ENCODE results near the gene LUZP2.

The LUZP2 gene

GRCh38 chr11:24567380-24567779 lies 70.5 kb downstream of the LUZP2 start:
- no peak for DNase-seq (ENCODE audit: low spot score)

DNA sequence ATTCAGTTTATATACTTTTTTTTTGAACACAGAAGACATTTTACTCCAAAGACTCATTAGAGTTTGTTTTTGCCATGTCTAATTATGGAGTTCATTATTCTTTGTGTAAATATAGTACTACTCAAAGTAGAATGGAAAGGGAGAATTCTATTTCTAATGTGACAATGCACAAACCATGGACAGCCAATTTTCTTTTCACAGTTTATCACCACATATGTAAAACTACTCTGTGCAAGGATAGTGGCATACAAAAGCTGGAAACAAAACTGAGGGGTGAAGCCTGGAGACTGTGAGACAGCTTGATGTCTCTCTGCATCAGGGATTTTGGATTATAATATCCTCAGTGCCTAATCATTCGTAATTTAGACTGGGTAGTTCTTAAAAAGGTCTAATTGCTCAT lies 75.5 kb downstream of the LUZP2 start:
- DNase-seq (ENCODE audit: low spot score) = no peak

DNA sequence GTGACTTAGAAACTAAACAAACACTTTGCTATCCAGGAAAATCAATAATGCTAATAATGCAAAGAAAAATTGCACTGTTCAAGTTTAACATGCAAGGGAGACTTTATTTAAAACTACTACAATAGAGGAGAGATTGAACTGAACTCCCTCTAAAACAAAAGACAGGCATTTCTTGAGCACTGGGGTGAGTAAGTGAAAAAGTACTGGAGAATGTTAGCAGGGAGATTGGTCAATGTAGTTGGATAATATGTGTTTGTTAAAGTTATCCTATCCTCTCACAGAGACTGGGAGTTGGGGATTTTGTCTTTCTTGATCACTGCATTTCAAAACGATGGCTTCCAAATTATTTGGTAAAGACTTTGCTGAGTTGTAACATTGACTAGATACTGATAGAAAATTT lies 77.6 kb downstream of the LUZP2 start:
- no peak for DNase-seq (ENCODE audit: low spot score)

DNA sequence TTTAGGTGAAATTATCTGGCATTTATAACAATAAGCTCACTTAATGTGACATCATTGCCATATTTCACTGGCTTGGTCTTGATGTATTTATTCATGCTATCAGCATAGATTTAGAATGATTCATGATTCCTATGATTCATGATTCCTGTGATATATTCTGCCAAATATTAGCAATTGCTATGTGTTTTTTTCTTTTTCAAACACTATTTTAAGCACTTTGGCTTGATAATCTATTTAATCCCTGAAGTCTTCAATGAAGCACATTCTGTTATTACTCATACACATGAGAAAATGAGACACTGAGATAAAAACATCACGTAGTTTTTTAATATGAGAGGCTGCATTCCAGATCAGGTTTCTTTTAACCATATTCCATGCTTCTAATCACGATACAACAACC lies 78.5 kb downstream of the LUZP2 start:
- DNase-seq (ENCODE audit: low spot score) = no peak

- no peak for DNase-seq (ENCODE audit: low spot score)
Measured at GRCh38 chr11:24585192-24585591, 88.3 kb downstream of the LUZP2 start.

GRCh38 chr11:24587635-24588034 lies 90.8 kb downstream of the LUZP2 start:
- DNase-seq (ENCODE audit: low spot score) = no peak

GRCh38 chr11:24588081-24588480 lies 91.2 kb downstream of the LUZP2 start:
- no peak for DNase-seq (ENCODE audit: low spot score)

GRCh38 chr11:24589064-24589463 lies 92.2 kb downstream of the LUZP2 start:
- DNase-seq (ENCODE audit: low spot score) = no peak

- no peak for DNase-seq (ENCODE audit: low spot score)
Measured at GRCh38 chr11:24591283-24591682, 94.4 kb downstream of the LUZP2 start.

DNA sequence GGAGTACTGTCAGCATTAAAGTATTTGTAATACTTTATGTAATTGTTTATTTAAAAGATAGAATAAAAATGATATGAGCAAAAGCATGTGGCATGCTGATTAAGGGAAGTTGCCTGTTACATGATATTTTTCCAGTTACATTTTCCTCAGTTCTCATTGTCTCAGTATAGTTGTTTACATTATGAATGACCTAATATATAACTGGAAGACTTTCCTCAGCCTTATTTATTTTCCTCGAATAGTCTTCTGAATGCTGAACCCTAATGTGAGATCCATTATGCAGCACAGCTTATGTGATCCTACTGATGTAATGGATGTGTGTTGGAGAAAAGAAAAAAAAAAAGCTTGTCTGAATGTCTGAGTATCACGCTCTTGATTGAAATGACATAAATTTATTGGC lies 95.5 kb downstream of the LUZP2 start:
- no peak for DNase-seq (ENCODE audit: low spot score)

- no peak for DNase-seq (ENCODE audit: low spot score)
Measured at GRCh38 chr11:24593332-24593731, 96.5 kb downstream of the LUZP2 start.

DNA sequence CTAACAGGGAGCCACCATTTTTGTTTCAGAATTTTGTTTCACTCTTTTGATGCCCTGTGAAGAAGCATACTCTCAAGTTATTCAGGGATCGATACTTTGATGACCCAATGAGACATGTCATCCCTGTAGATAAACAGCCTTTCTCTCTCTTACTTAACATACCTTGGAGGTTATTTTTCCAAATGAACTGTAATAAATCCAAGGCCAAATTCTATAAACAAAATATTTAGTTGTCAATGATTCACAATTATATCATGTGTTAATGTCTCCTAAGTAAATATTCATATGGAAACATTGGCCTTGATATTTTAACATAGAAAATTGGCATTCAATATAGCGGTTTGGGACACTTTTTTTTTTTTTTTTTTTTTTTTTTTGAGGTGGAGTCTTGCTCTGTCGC lies 97.5 kb downstream of the LUZP2 start:
- no peak for DNase-seq (ENCODE audit: low spot score)

DNA sequence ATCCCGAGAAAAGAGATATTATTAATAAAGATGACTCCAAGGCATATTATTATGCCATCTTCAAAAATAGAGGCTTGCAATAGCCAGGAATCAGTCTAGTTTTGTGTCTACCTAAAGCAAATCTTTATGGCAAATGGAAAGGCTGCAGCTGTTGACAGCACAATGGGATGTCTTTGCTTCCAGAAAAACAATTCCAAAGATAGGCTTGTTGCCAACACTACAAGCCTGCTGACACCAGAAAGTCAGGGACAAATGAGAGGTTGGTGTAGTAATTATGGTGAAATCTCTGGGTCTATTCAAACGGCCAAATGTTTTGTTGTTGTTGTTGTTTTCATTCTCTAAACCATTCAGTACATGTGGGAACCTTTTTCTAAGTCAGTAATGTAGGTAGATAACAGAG lies 101.8 kb downstream of the LUZP2 start:
- DNase-seq (ENCODE audit: low spot score) = no peak

GRCh38 chr11:24609192-24610119 lies 112.6 kb downstream of the LUZP2 start:
- no peak for DNase-seq (ENCODE audit: low spot score)

DNA sequence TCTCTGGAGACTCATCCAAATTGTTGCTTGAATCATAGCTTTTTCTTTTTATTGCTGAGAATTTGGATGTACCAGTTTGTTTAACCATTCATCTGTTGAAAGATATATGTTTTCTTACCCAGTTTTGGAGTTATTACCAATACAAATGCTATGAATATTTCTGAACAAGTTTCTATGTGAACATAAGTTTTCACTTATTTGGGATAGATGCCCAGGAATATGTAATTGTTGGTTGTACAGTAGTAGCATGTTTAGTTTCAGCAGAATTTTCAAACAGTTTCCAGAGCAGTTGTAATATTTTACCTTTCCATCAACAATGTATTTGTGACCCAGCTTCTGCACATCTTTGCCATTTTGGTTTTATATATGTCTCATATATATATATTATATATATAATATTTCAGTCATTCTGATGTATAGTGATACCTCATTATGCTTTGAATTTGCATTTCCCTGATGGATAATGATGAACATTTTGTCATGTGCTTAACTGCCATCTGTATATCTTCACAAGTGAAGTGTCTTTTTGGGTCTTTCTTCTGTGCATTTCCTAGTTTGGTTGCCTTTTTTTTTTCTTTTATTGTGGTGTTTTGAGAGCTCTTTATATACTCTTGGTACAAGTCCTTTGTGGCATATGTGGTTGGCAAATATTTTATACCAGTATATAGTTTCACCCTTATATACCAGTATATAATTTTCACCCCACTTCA lies 118.8 kb downstream of the LUZP2 start:
- DNase-seq (ENCODE audit: low spot score) = no peak

DNA sequence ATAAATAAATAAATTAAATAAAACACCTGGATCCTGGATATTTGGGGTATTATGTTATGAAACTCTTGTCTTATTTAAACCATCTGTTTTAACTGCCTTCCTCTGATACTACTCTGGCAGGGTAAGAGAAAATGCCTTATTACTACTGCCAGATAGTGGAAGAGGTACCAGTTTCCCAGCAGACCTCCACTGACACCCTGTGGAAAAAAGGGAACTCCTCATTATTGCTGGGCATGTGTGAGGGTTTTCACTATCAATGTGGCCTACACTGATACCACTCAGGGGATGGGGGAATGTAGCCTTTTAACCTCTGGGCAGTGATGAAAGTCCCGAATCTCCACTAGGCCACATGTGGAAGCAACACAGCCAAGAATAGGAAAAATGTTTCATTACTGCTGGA lies 121.0 kb downstream of the LUZP2 start:
- DNase-seq (ENCODE audit: low spot score) = no peak

GRCh38 chr11:24619900-24620299 lies 123.0 kb downstream of the LUZP2 start:
- DNase-seq (ENCODE audit: low spot score) = no peak

GRCh38 chr11:24622262-24622661 lies 125.4 kb downstream of the LUZP2 start:
- DNase-seq (ENCODE audit: low spot score) = no peak

- no peak for DNase-seq (ENCODE audit: low spot score)
Measured at GRCh38 chr11:24623121-24623520, 126.3 kb downstream of the LUZP2 start.

- no peak for DNase-seq (ENCODE audit: low spot score)
Measured at GRCh38 chr11:24624432-24624831, 127.6 kb downstream of the LUZP2 start.

DNA sequence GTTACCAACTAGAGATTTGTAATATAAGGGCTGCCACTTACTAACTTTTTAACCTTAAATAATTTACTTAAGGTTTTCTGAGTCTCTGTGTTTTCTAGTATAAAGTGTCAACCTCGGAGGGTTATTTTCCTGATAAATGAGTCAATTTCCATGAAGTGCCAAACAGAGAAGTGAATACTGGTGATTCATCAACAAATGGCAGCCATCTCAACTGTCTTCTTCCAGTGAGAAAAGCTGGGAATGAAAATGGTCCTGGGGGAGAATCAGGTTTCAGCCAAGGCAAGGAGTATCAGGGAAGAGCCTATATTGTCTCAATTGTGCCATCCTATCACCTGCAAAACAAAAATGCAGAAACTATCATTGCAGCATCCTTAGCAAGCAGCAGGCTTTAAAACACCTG lies 129.1 kb downstream of the LUZP2 start:
- DNase-seq (ENCODE audit: low spot score) = no peak

DNA sequence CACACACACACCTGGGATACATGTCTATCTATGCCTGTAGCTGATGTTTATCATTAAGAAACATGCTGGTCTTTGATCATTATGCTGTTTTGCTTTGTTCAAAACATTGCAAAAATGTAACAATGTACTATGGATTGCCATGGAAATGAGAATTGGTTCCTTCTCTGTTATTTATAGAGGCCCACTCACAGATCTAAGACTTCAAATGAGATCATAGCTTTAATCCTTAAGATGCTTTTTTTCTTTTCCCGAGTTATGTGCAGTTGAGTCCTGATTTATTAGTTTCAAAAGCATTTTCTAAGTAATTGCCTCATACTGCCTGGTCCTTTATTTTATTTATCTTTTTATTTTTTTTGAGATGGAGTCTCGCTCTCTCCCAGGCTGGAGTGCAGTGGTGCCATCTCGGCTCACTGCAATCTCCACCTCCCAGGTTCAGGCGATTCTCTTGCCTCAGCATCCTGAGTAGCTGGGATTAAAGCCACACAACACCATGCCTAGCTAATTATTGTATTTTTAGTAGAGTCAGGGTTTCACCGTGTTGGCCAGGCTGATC lies 131.4 kb downstream of the LUZP2 start:
- DNase-seq (ENCODE audit: low spot score) = no peak

GRCh38 chr11:24634606-24635160 lies 137.8 kb downstream of the LUZP2 start:
- DNase-seq (ENCODE audit: low spot score) = no peak
